Measurements from ENCODE around the gene SCRN2. TPM values are rescaled to one million over a fixed set of nuclear protein-coding genes. Genes with fewer than 3 reads are reported as not detected.

The SCRN2 gene
- total and polyA plus RNA-seq, 2 of the 13 experiments (the other 11 are each of a cell fraction or from before 2014, with no cell fraction given) = 21.7 to 29.5 TPM

DNA sequence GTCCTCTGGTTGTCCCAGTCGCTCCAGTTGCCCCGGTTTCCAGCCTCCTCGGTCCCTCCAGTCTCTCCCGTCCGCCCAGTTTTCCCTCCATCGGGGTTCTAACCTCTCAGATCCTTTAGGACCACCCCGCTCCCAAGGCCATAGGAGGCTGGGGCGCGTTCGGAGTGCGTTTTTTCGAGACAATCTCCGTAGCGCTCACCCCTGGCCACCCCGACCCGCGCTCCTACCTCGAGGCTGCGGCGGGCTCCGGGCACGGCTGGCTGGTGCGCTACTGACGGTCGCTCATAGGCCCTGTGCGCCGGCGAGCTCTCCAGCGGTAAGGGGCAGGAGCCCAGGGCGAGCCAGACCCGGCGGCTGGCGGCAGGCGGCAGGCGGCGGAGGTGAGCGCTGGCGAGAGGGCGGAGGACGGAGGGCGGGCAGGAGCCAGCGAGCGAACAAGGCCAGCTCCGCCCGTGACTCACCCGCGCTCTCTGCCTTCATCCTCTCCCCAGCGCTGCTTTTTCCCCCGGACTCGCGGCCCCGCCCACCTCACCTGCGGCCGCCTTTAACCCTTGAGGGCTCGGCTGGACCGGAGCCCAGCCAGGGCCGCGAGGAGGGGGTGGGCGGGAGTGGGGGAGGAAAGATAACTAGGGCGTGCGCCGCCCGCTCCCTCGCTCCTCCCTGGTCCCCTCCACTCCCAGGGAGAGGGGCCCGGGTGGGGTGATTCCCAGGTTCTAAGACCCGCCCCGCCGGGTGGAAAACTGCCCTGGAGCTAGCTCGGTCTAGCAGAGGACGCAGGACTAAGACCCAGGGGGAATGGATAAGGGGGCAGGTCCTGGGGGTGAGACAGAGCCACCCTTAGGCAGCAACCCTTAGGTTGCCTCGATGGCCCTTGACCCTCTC is 9.9 kb upstream of the SCRN2 start, which contains the start of gene SP6 (continued):
- TF ChIP-seq, protein P1, sequence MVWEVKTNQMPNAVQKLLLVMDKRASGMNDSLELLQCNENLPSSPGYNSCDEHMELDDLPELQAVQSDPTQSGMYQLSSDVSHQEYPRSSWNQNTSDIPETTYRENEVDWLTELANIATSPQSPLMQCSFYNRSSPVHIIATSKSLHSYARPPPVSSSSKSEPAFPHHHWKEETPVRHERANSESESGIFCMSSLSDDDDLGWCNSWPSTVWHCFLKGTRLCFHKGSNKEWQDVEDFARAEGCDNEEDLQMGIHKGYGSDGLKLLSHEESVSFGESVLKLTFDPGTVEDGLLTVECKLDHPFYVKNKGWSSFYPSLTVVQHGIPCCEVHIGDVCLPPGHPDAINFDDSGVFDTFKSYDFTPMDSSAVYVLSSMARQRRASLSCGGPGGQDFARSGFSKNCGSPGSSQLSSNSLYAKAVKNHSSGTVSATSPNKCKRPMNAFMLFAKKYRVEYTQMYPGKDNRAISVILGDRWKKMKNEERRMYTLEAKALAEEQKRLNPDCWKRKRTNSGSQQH (CRISPR knock-in tag; IDR thresholded peaks at IDR 0.05; ENCODE audit: low read depth) = no peak
- TF ChIP-seq EED (CRISPR knock-in tag; IDR thresholded peaks at IDR 0.05) (no peak), JUNB (CRISPR knock-in tag; IDR thresholded peaks at IDR 0.05; ENCODE audit: borderline replicate concordance) (no peak), TBL1XR1 (IDR thresholded peaks at IDR 0.05; ENCODE audit: borderline replicate concordance, low read length, partially characterized antibody) (no peak), SNAI1 (CRISPR knock-in tag; IDR thresholded peaks at IDR 0.05; ENCODE audit: borderline replicate concordance) (no peak), ATF7-NPFF (CRISPR knock-in tag; IDR thresholded peaks at IDR 0.05; ENCODE audit: low read depth) (peak; percentile 86), SP1 (IDR thresholded peaks at IDR 0.05) (no peak), SP1 (CRISPR knock-in tag; IDR thresholded peaks at IDR 0.05) (peak; percentile 57; the same call in 1 of the 2 replicates), SOX5 (CRISPR knock-in tag; IDR thresholded peaks at IDR 0.05; ENCODE audit: borderline replicate concordance) (peak; percentile 29; the same call in 1 of the 2 replicates)
- TF ChIP-seq, protein P2, sequence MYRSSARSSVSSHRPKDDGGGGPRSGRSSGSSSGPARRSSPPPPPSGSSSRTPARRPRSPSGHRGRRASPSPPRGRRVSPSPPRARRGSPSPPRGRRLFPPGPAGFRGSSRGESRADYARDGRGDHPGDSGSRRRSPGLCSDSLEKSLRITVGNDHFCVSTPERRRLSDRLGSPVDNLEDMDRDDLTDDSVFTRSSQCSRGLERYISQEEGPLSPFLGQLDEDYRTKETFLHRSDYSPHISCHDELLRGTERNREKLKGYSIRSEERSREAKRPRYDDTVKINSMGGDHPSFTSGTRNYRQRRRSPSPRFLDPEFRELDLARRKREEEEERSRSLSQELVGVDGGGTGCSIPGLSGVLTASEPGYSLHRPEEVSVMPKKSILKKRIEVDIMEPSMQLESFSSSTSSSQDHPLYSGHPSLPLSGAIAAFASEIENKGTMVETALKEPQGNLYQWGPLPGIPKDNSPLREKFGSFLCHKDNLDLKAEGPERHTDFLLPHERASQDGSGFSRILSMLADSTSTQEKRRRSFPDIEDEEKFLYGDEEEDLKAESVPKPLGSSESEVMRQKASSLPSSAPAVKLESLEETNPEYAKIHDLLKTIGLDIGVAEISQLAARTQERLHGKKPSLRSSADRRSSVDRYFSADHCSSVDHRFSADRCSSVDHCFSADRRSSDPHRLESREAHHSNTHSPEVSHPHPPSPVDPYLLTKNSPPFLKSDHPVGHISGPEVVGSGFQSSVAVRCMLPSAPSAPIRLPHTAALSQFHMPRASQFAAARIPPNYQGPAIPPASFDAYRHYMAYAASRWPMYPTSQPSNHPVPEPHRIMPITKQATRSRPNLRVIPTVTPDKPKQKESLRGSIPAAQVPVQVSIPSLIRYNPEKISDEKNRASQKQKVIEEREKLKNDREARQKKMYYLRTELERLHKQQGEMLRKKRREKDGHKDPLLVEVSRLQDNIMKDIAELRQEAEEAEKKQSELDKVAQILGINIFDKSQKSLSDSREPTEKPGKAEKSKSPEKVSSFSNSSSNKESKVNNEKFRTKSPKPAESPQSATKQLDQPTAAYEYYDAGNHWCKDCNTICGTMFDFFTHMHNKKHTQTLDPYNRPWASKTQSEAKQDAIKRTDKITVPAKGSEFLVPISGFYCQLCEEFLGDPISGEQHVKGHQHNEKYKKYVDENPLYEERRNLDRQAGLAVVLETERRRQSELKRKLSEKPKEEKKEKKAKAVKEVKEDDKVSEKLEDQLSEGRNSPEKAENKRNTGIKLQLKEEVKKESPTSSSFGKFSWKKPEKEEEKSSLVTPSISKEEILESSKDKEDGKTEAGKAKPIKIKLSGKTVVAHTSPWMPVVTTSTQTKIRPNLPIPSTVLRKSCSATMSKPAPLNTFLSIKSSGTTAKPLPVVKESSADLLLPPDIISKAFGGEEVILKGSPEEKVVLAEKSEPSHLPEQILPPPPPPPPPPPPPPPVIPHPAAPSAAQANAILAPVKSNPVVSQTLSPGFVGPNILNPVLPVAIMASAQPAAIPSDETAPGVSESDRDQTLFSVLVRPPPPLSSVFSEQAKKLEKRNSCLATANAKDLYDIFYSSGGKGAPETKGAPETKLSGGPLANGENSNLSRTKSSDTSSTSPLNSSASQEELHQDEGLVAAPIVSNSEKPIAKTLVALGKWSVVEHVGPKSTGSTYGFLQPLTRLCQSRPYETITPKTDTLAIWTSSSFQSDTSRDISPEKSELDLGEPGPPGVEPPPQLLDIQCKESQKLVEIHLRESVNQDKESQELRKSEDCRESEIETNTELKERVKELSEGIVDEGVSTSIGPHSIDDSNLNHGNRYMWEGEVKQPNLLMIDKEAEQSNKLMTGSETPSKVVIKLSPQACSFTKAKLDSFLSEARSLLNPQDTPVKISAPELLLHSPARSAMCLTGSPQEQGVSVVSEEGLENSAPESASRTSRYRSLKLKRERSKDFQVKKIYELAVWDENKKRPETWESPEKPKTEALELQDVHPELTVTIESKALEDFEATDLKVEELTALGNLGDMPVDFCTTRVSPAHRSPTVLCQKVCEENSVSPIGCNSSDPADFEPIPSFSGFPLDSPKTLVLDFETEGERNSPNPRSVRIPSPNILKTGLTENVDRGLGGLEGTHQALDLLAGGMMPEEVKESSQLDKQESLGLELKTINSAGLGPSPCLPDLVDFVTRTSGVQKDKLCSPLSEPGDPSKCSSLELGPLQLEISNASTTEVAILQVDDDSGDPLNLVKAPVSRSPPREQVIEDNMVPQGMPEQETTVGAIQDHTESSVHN (CRISPR knock-in tag; IDR thresholded peaks at IDR 0.05) = no peak
- TF ChIP-seq, protein P3, sequence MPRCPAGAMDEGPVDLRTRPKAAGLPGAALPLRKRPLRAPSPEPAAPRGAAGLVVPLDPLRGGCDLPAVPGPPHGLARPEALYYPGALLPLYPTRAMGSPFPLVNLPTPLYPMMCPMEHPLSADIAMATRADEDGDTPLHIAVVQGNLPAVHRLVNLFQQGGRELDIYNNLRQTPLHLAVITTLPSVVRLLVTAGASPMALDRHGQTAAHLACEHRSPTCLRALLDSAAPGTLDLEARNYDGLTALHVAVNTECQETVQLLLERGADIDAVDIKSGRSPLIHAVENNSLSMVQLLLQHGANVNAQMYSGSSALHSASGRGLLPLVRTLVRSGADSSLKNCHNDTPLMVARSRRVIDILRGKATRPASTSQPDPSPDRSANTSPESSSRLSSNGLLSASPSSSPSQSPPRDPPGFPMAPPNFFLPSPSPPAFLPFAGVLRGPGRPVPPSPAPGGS (CRISPR knock-in tag; IDR thresholded peaks at IDR 0.05) = no peak
- TF ChIP-seq, protein P4, sequence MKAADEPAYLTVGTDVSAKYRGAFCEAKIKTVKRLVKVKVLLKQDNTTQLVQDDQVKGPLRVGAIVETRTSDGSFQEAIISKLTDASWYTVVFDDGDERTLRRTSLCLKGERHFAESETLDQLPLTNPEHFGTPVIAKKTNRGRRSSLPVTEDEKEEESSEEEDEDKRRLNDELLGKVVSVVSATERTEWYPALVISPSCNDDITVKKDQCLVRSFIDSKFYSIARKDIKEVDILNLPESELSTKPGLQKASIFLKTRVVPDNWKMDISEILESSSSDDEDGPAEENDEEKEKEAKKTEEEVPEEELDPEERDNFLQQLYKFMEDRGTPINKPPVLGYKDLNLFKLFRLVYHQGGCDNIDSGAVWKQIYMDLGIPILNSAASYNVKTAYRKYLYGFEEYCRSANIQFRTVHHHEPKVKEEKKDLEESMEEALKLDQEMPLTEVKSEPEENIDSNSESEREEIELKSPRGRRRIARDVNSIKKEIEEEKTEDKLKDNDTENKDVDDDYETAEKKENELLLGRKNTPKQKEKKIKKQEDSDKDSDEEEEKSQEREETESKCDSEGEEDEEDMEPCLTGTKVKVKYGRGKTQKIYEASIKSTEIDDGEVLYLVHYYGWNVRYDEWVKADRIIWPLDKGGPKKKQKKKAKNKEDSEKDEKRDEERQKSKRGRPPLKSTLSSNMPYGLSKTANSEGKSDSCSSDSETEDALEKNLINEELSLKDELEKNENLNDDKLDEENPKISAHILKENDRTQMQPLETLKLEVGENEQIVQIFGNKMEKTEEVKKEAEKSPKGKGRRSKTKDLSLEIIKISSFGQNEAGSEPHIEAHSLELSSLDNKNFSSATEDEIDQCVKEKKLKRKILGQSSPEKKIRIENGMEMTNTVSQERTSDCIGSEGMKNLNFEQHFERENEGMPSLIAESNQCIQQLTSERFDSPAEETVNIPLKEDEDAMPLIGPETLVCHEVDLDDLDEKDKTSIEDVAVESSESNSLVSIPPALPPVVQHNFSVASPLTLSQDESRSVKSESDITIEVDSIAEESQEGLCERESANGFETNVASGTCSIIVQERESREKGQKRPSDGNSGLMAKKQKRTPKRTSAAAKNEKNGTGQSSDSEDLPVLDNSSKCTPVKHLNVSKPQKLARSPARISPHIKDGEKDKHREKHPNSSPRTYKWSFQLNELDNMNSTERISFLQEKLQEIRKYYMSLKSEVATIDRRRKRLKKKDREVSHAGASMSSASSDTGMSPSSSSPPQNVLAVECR (CRISPR knock-in tag; IDR thresholded peaks at IDR 0.05; ENCODE audit: borderline replicate concordance) = peak; percentile 71; the same call in 1 of the 2 replicates

All from HepG2 (cell line).